HAP-1 (cell line): Measurements from ENCODE around the gene DNM2.
"Not testable (repeated sequence)": the region's sequence is repeated elsewhere in the genome, so short reads cannot be mapped to it uniquely, and the experiment has no call there.

ENCODE experiments used
- DNase-seq, 2 experiments: peaks; one replicate each; pipeline ENCODE4 v3.0.0-alpha.2; 2016 to 2020; ENCODE audit warnings: low spot score in 2 of 2
- H3K27me3 ChIP-seq: fragments of 250-450 bp; sonication (Bioruptor Pico); 2 replicates; pipeline ENCODE4 v1.5.1; 2020; ENCODE audit warnings: low read depth, mild to moderate bottlenecking, moderate library complexity
- H3K36me3 ChIP-seq: fragments of 250-450 bp; sonication (Bioruptor Pico); replicated peaks from 2 replicates; pipeline ENCODE4 v1.5.1; 2020; ENCODE audit warnings: mild to moderate bottlenecking
- H3K4me1 ChIP-seq: fragments of 250-450 bp; sonication (Bioruptor Pico); 2 replicates; pipeline ENCODE4 v1.5.1; 2020; ENCODE audit warnings: mild to moderate bottlenecking
- H3K4me3 ChIP-seq: fragments of 250-450 bp; sonication (Bioruptor Pico); 2 replicates; pipeline ENCODE4 v1.5.1; 2020; ENCODE audit warnings: mild to moderate bottlenecking, moderate library complexity
- H3K9me3 ChIP-seq: fragments of 250-450 bp; sonication (Bioruptor Pico); 2 replicates; pipeline ENCODE4 v1.5.1; 2020; ENCODE audit warnings: mild to moderate bottlenecking, moderate library complexity
- in situ Hi-C: fragments of 300-500 bp; cut with MboI; formaldehyde crosslinking; loops from 3 replicates; pipeline ENCODE4 v1.14.3; 2020; ENCODE audit warnings: low sequenced_read_pairs, inconsistent platforms, mixed read lengths

The DNM2 gene

DNA sequence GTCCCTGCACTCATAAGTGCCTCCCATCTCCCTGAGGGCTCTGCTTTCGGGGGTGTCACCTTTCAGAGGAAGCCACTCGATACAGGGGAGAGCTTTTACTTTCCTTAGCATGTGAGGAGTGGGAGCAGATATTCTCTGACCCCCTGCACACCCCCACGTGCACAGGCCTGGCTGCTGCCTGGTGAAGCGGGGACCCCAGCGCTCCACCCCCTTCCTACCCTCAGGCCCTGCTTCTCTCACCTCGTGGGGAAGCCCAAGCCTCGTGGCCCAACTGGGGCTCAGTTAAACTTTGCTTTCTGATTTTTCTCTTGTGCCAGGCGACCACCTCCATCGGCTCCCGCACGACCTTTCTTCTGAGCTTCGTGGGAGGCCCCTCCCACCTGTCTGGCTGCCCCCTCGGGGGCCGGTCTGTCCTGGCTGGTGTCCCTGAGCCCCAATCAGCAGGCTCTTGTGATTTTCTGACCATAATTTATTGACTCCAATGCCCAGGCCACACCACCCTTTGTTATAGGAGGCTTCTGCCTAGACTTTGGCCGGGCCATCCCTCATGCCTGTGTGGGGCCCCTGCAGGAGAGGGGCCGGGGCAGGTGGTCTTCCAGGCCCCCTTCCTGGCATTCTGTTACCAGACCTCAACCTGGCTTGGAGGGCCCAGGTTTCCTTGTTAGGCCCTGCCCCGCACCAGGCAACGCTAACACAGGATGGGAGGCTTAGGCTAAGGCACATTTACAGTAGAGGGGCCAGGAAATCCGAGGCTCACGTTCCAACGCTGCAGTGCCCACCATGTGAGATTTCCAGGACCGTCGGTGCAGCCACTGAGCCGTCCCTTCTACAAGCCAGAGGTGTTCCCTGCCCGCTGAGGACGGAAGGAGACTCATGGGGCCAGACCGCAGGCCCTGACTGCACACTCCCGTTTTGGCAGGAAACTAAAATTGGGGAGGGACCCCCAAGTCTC, 114.4 kb downstream of the DNM2 start:
- in situ Hi-C loops, result no loop called here
- Histone ChIP-seq H3K9me3 (peaks cover 5% of the 10 kb centered on the region), H3K4me3 (no peak overlapping the region), H3K36me3 (peaks cover 27% of the 10 kb centered on the region), H3K4me1 (peaks cover 14% of the 10 kb centered on the region), H3K27me3 (no peaks in the 10 kb centered on the region)
- no peak for DNase-seq

DNA sequence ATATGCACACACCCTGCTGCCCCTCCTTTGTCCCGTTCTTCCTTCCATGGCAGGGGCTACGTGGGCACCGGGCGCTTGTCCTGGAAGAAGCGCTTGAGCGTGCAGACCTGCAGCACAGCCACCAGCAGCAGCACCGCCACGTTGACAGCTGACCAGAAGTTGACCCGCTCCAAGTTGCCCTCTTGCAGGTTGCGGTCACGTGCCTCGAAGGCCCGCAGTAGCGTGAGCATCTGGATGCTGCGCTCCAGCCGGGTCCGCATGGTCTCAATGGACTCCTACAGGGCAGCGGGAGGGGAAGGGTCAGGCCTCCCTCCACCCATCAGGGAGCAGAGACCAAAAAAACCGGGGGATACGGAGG, 115.0 kb downstream of the DNM2 start:
- DNase-seq, result no peak
- Histone ChIP-seq H3K4me1 (peaks cover 14% of the 10 kb centered on the region), H3K4me3 (no peak overlapping the region), H3K36me3 (peaks cover 27% of the 10 kb centered on the region), H3K27me3 (no peaks in the 10 kb centered on the region), H3K9me3 (peaks cover 5% of the 10 kb centered on the region)
- in situ Hi-C loops, result no loop called here

DNA sequence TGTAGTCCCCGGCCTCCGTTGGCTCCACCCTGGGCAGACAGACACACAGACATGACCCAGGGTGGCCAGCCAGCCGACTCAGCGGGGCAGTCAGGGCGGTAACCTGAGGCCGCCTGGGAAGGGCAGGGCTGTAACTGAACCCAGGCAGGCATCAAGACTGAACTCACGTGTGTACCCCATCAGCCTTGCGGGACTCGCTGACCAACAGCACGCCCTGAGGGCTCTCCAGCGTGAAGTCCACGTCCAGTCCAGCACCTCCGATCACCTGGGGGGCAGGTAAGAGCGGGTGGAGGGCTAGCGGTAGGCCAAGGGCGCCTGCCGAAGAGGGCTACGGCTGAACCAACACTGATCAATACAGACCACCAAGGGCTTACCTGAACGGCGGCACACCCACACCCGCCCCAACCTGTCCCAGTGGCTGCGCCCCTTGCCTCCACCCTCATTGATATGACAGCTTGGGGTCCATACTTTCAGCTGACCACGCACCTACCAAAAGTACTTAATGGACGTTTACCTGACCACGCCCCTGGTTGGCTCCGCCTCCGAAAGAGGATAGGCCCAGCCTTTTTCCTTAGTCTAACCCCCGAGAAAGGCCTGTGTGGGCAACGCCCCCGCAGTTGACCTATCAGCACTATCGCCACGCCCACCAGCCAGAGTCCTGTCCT, 117.3 kb downstream of the DNM2 start:
- Histone ChIP-seq H3K4me3 (peak overlapping the region; percentile 9), H3K4me1 (peaks cover 14% of the 10 kb centered on the region), H3K9me3 (peaks cover 5% of the 10 kb centered on the region), H3K27me3 (no peaks in the 10 kb centered on the region), H3K36me3 (peaks cover 19% of the 10 kb centered on the region)
- in situ Hi-C loops, result no loop called here
- no peak for DNase-seq

- in situ Hi-C loops, result no loop called here
- H3K4me3 ChIP-seq, result peak within 1 kb of the TSS; percentile 79
- H3K9me3 ChIP-seq, result peaks cover 5% of the 10 kb centered on the region
- no peaks in the 10 kb centered on the region for H3K27me3 ChIP-seq
- H3K4me1 ChIP-seq, result peaks cover 14% of the 10 kb centered on the region
- H3K36me3 ChIP-seq, result peaks cover 15% of the 10 kb centered on the region
- DNase-seq, result peak; percentile 99 to 100
Measured at GRCh38 chr19:10835754-10836478, 118.0 kb downstream of the DNM2 start, which contains the start of gene TMED1. TSS of gene TMED1 (minus strand) at chr19:10836212. CDS start at chr19:10836191, 21 bp downstream.

GRCh38 chr19:10836479-10837330, 118.8 kb downstream of the DNM2 start:
- in situ Hi-C loops, result no loop called here
- DNase-seq, result peak in 1 of 2 experiments; percentile 84
- peaks cover 15% of the 10 kb centered on the region for H3K36me3 ChIP-seq
- no peaks in the 10 kb centered on the region for H3K27me3 ChIP-seq
- H3K4me3 ChIP-seq, result peak overlapping the region; percentile 79
- peaks cover 5% of the 10 kb centered on the region for H3K9me3 ChIP-seq
- peaks cover 14% of the 10 kb centered on the region for H3K4me1 ChIP-seq

DNA sequence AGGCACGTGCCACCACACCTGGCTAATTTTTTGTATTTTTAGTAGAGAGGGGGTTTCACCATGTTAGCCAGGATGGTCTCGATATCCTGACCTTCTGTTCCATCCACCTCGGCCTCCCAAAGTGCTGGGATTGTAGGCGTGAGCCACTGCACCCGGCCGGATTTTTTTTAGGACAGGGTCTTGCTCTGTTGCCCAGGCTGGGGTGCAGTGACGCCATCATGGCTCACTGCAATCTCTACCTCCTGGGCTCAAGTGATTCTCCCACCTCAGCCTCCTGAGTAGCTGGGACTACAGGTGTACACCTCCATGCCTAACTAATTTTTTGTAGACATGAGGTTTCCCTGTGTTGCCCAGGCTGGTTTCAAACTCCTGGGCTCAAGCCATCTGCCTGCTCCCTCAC, 119.8 kb downstream of the DNM2 start:
- H3K9me3 ChIP-seq, in situ Hi-C loops, DNase-seq, H3K4me3 ChIP-seq, H3K27me3 ChIP-seq: not testable (repeated sequence)
- H3K36me3 ChIP-seq, result peaks cover 14% of the 10 kb centered on the region
- H3K4me1 ChIP-seq, result peaks cover 14% of the 10 kb centered on the region

DNA sequence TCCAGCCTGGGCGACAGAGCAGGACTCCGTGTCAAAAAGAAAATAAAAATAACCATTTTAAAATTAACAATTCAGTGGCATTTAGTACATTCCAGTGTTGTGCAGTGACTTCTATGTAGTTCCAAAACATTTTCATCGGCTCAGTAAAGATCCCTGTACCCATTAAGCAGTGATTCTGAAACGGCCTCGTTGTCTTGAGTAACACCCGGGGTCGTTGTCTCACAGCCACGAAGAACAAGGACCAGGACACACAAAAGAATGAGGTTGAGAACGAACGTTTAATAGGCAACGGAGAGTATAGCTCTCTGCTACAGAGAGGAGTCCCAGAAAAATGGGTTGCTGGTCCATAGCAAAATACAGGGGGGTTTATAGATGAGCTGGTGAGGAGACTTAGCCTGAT, 120.5 kb downstream of the DNM2 start:
- peaks cover 14% of the 10 kb centered on the region for H3K4me1 ChIP-seq
- in situ Hi-C loops, result no loop called here

GRCh38 chr19:10839114-10840050, 121.5 kb downstream of the DNM2 start:
- in situ Hi-C loops, result no loop called here
- H3K27me3 ChIP-seq, result no peaks in the 10 kb centered on the region
- no peak for DNase-seq
- H3K4me3 ChIP-seq, result no peak overlapping the region
- H3K9me3 ChIP-seq, result peaks cover 5% of the 10 kb centered on the region
- H3K4me1 ChIP-seq, result peaks cover 14% of the 10 kb centered on the region
- H3K36me3 ChIP-seq, result no peaks in the 10 kb centered on the region; the same call in 1 of the 2 replicates

More for the DNA sequence above, 120.5 kb downstream of the DNM2 start:
- H3K36me3 ChIP-seq, result peaks cover 8% of the 10 kb centered on the region; the same call in 1 of the 2 replicates
- H3K9me3 ChIP-seq, result peaks cover 5% of the 10 kb centered on the region
- no peak for DNase-seq
- no peak overlapping the region for H3K4me3 ChIP-seq
- no peaks in the 10 kb centered on the region for H3K27me3 ChIP-seq

DNA sequence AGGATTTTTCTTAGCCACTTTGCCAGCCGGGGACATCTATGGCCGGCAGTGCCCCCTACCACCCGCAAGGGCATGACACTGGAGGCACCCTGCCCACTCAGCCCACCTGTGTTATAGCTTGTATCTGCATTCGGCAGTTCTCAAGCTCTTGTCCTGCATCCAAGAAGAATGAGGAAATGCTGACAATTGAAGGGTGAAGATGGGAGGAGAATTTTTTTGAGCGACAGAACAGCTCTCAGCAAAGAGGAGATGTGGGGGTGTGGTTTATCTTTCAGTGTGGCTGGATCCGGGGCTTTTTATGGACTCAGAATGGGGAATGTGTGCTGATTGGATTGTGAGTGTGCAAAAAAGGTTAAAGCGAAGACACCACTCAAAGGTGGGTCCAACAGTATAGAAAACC, 124.9 kb downstream of the DNM2 start:
- no peaks in the 10 kb centered on the region for H3K27me3 ChIP-seq
- no peaks in the 10 kb centered on the region for H3K4me1 ChIP-seq
- DNase-seq, result no peak
- in situ Hi-C loops, result no loop called here
- no peak overlapping the region for H3K4me3 ChIP-seq
- no peaks in the 10 kb centered on the region for H3K36me3 ChIP-seq
- 0 out of 2 replicates have a peak, but pooled peaks cover 2% of the 10 kb centered on the region for H3K9me3 ChIP-seq

DNA sequence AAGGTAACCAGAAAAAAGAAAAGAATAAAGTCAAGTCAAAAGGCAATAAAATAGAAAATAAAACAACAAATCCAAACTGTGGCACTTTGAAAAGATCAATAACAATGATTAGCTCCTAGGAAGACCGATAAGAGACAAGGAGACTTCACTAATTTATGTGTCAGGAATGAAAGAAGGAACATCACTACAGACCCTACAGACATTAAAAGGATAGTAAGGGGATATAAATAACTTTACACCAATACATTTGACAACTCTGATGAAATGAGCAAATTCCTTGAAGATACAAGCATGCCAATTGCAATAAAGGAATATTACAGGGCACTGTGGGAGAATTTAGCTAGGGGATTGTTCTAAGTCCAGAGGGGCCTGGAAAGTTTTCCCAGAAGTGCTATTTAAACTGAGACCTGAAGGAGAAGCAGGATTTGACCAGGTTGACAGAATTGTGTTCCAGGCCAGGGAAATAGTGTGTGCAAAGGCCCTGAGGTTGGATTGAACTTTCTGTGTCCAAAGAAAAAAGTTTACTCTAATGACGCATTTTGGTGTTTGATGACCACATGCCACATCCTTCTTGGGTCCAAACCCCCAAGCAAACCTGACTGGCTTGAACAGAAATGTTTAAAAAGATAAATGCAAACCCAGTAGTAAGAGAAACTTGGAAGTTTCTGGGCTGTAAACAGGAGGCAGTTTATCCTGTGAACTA, 128.8 kb downstream of the DNM2 start:
- Histone ChIP-seq H3K4me1 (no peaks in the 10 kb centered on the region), H3K27me3 (no peaks in the 10 kb centered on the region), H3K4me3 (no peak overlapping the region), H3K36me3 (no peaks in the 10 kb centered on the region), H3K9me3 (0 out of 2 replicates have a peak, but pooled peaks cover 2% of the 10 kb centered on the region)
- DNase-seq, result no peak
- in situ Hi-C loops, result no loop called here

GRCh38 chr19:10848230-10848856, 130.5 kb downstream of the DNM2 start, which contains the start of gene C19orf38:
TSS of gene C19orf38 (plus strand) at chr19:10848415. CDS start at chr19:10848509, 94 bp downstream.
- Histone ChIP-seq H3K36me3 (no peaks in the 10 kb centered on the region), H3K4me3 (no peak within 1 kb of the TSS), H3K4me1 (no peaks in the 10 kb centered on the region), H3K27me3 (no peaks in the 10 kb centered on the region), H3K9me3 (0 out of 2 replicates have a peak, but pooled peaks cover 2% of the 10 kb centered on the region)
- no peak for DNase-seq
- in situ Hi-C loops, result no loop called here
